ENCODE measurements around the gene ANP32A.
A peak's percentile ranks its signal among the peaks of the same experiment; 100 is the strongest.

Gene ANP32A

GRCh38 chr15:68818769-68819494 lies 1.8 kb downstream of the ANP32A start:
- Histone ChIP-seq H3K27me3 (ENCODE audit: control insufficient read depth in 1 of 2, insufficient read depth in 2 of 2, low read length in 2 of 2) (no peaks in the 10 kb centered on the region), H3K27ac (ENCODE audit: low read depth, low read length) (peak overlapping the region; percentile 100), H3K9ac (ENCODE audit: low read length) (peak overlapping the region; percentile 93), H3K4me3 (ENCODE audit: low read depth in 1 of 2, low read length in 2 of 2) (peak overlapping the region; percentile 91 to 97), H3K4me1 (ENCODE audit: insufficient read depth, low read length) (peaks cover 26% of the 10 kb centered on the region), H3K36me3 (ENCODE audit: insufficient read depth, low read length) (no peaks in the 10 kb centered on the region), H3K9me3 (ENCODE audit: low read length) (no peaks in the 10 kb centered on the region)

GRCh38 chr15:68818066-68818768 lies 2.5 kb downstream of the ANP32A start:
- no peaks in the 10 kb centered on the region for H3K9me3 ChIP-seq (ENCODE audit: low read length)
- H3K27me3 ChIP-seq (ENCODE audit: control insufficient read depth in 1 of 2, insufficient read depth in 2 of 2, low read length in 2 of 2): no peaks in the 10 kb centered on the region
- H3K4me3 ChIP-seq (ENCODE audit: low read depth in 1 of 2, low read length in 2 of 2): peak overlapping the region; percentile 91 to 97
- H3K9ac ChIP-seq (ENCODE audit: low read length): peak overlapping the region; percentile 93
- H3K4me1 ChIP-seq (ENCODE audit: insufficient read depth, low read length): peaks cover 33% of the 10 kb centered on the region
- peak overlapping the region; percentile 100 for H3K27ac ChIP-seq (ENCODE audit: low read depth, low read length)
- H3K36me3 ChIP-seq (ENCODE audit: insufficient read depth, low read length): no peaks in the 10 kb centered on the region

- Histone ChIP-seq H3K36me3 (ENCODE audit: insufficient read depth, low read length) (no peaks in the 10 kb centered on the region), H3K9me3 (ENCODE audit: low read length) (no peaks in the 10 kb centered on the region), H3K4me3 (ENCODE audit: low read depth in 1 of 2, low read length in 2 of 2) (peak overlapping the region; percentile 91 to 97), H3K27me3 (ENCODE audit: control insufficient read depth in 1 of 2, insufficient read depth in 2 of 2, low read length in 2 of 2) (no peaks in the 10 kb centered on the region), H3K27ac (ENCODE audit: low read depth, low read length) (peak overlapping the region; percentile 100), H3K9ac (ENCODE audit: low read length) (peak overlapping the region; percentile 75), H3K4me1 (ENCODE audit: insufficient read depth, low read length) (peaks cover 41% of the 10 kb centered on the region)
These were observed 3.2 kb downstream of the ANP32A start for GRCh38 chr15:68817304-68818065.

GRCh38 chr15:68816795-68817303 lies 3.8 kb downstream of the ANP32A start:
- Histone ChIP-seq H3K4me3 (ENCODE audit: low read depth in 1 of 2, low read length in 2 of 2) (peak overlapping the region; percentile 91 to 97), H3K36me3 (ENCODE audit: insufficient read depth, low read length) (no peaks in the 10 kb centered on the region), H3K27me3 (ENCODE audit: control insufficient read depth in 1 of 2, insufficient read depth in 2 of 2, low read length in 2 of 2) (no peaks in the 10 kb centered on the region), H3K9ac (ENCODE audit: low read length) (peak overlapping the region; percentile 75), H3K27ac (ENCODE audit: low read depth, low read length) (peak overlapping the region; percentile 100), H3K9me3 (ENCODE audit: low read length) (no peaks in the 10 kb centered on the region), H3K4me1 (ENCODE audit: insufficient read depth, low read length) (peaks cover 42% of the 10 kb centered on the region)

GRCh38 chr15:68816158-68816557 lies 4.5 kb downstream of the ANP32A start:
- no peaks in the 10 kb centered on the region for H3K9me3 ChIP-seq (ENCODE audit: low read length)
- no peak overlapping the region for H3K27ac ChIP-seq (ENCODE audit: low read depth, low read length)

GRCh38 chr15:68815598-68815997 lies 5.1 kb downstream of the ANP32A start:
- Histone ChIP-seq H3K27ac (ENCODE audit: low read depth, low read length) (no peak overlapping the region), H3K4me1 (ENCODE audit: insufficient read depth, low read length) (peaks cover 47% of the 10 kb centered on the region), H3K4me3 (ENCODE audit: low read depth in 1 of 2, low read length in 2 of 2) (no peak overlapping the region), H3K9me3 (ENCODE audit: low read length) (no peaks in the 10 kb centered on the region), H3K36me3 (ENCODE audit: insufficient read depth, low read length) (no peaks in the 10 kb centered on the region), H3K27me3 (ENCODE audit: control insufficient read depth in 1 of 2, insufficient read depth in 2 of 2, low read length in 2 of 2) (no peaks in the 10 kb centered on the region), H3K9ac (ENCODE audit: low read length) (no peak overlapping the region)

More at GRCh38 chr15:68816158-68816557, 4.5 kb downstream of the ANP32A start:
- no peaks in the 10 kb centered on the region for H3K27me3 ChIP-seq (ENCODE audit: control insufficient read depth in 1 of 2, insufficient read depth in 2 of 2, low read length in 2 of 2)
- H3K4me3 ChIP-seq (ENCODE audit: low read depth in 1 of 2, low read length in 2 of 2): peak overlapping the region in 1 of 2 donors; percentile 91
- H3K36me3 ChIP-seq (ENCODE audit: insufficient read depth, low read length): no peaks in the 10 kb centered on the region
- H3K4me1 ChIP-seq (ENCODE audit: insufficient read depth, low read length): peaks cover 44% of the 10 kb centered on the region
- no peak overlapping the region for H3K9ac ChIP-seq (ENCODE audit: low read length)

GRCh38 chr15:68814596-68814995 lies 6.1 kb downstream of the ANP32A start:
- Histone ChIP-seq H3K4me3 (ENCODE audit: low read depth in 1 of 2, low read length in 2 of 2) (no peak overlapping the region), H3K9ac (ENCODE audit: low read length) (no peak overlapping the region), H3K36me3 (ENCODE audit: insufficient read depth, low read length) (no peaks in the 10 kb centered on the region), H3K27ac (ENCODE audit: low read depth, low read length) (no peak overlapping the region), H3K4me1 (ENCODE audit: insufficient read depth, low read length) (peaks cover 47% of the 10 kb centered on the region), H3K9me3 (ENCODE audit: low read length) (no peaks in the 10 kb centered on the region), H3K27me3 (ENCODE audit: control insufficient read depth in 1 of 2, insufficient read depth in 2 of 2, low read length in 2 of 2) (no peaks in the 10 kb centered on the region)

GRCh38 chr15:68812597-68813431 lies 7.9 kb downstream of the ANP32A start:
- no peaks in the 10 kb centered on the region for H3K9me3 ChIP-seq (ENCODE audit: low read length)
- no peak overlapping the region for H3K9ac ChIP-seq (ENCODE audit: low read length)
- H3K27me3 ChIP-seq (ENCODE audit: control insufficient read depth in 1 of 2, insufficient read depth in 2 of 2, low read length in 2 of 2): no peaks in the 10 kb centered on the region
- no peak overlapping the region for H3K4me3 ChIP-seq (ENCODE audit: low read depth in 1 of 2, low read length in 2 of 2)
- no peak overlapping the region for H3K27ac ChIP-seq (ENCODE audit: low read depth, low read length)
- H3K4me1 ChIP-seq (ENCODE audit: insufficient read depth, low read length): peaks cover 60% of the 10 kb centered on the region
- H3K36me3 ChIP-seq (ENCODE audit: insufficient read depth, low read length): no peaks in the 10 kb centered on the region

- H3K27ac ChIP-seq (ENCODE audit: low read depth, low read length): no peak overlapping the region
- no peaks in the 10 kb centered on the region for H3K36me3 ChIP-seq (ENCODE audit: insufficient read depth, low read length)
- H3K27me3 ChIP-seq (ENCODE audit: control insufficient read depth in 1 of 2, insufficient read depth in 2 of 2, low read length in 2 of 2): no peaks in the 10 kb centered on the region
- H3K9me3 ChIP-seq (ENCODE audit: low read length): no peaks in the 10 kb centered on the region
- peaks cover 67% of the 10 kb centered on the region for H3K4me1 ChIP-seq (ENCODE audit: insufficient read depth, low read length)
- H3K9ac ChIP-seq (ENCODE audit: low read length): no peak overlapping the region
- H3K4me3 ChIP-seq (ENCODE audit: low read depth in 1 of 2, low read length in 2 of 2): no peak overlapping the region
These were observed 8.6 kb downstream of the ANP32A start for GRCh38 chr15:68812069-68812468.

- Histone ChIP-seq H3K4me3 (ENCODE audit: low read depth in 1 of 2, low read length in 2 of 2) (no peak overlapping the region), H3K36me3 (ENCODE audit: insufficient read depth, low read length) (no peaks in the 10 kb centered on the region), H3K4me1 (ENCODE audit: insufficient read depth, low read length) (peaks cover 71% of the 10 kb centered on the region), H3K27ac (ENCODE audit: low read depth, low read length) (no peak overlapping the region), H3K9me3 (ENCODE audit: low read length) (no peaks in the 10 kb centered on the region), H3K9ac (ENCODE audit: low read length) (no peak overlapping the region), H3K27me3 (ENCODE audit: control insufficient read depth in 1 of 2, insufficient read depth in 2 of 2, low read length in 2 of 2) (no peaks in the 10 kb centered on the region)
These were observed 11.2 kb downstream of the ANP32A start for GRCh38 chr15:68809517-68809916.
